CD14-positive monocyte (primary cell): ENCODE data around the gene NPAS3. TPM values are rescaled to one million over a fixed set of nuclear protein-coding genes. Genes with fewer than 3 reads are reported as not detected.

Source experiments
- DNase-seq, 3 donors: peaks; one replicate each; pipeline ENCODE4 v3.0.0-alpha.2; 2011 to 2022
- H2AFZ ChIP-seq: 2 replicates; pipeline ENCODE4 v1.6.0; 2012; ENCODE audit warnings: mild to moderate bottlenecking, low read depth, low read length, inconsistent platforms; ENCODE audit not compliant: insufficient read depth, poor library complexity, severe bottlenecking
- H3K27ac ChIP-seq, 2 donors: 1 replicate in 1 of 2; 2 replicates in 1 of 2; pipeline ENCODE4 v1.5.1; 2012 to 2013; ENCODE audit warnings: low read length in 2 of 2, control low read depth in 1 of 2, inconsistent platforms in 1 of 2, low read depth in 1 of 2, mild to moderate bottlenecking in 1 of 2
- H3K27me3 ChIP-seq, 2 donors: one replicate each; pipeline versions ENCODE4 v1.6.0 to v1.6.1; 2011 to 2013; ENCODE audit warnings: low read length in 2 of 2; ENCODE audit not compliant: control insufficient read depth in 2 of 2, insufficient read depth in 2 of 2
- H3K36me3 ChIP-seq, 2 donors: replicated peaks in 1 of 2; 1 replicate in 1 of 2; 2 replicates in 1 of 2; pipeline versions ENCODE4 v1.5.1 to v1.6.1; 2012 to 2013; ENCODE audit warnings: low read length in 2 of 2, control low read depth in 1 of 2, inconsistent platforms in 1 of 2, mild to moderate bottlenecking in 1 of 2; ENCODE audit not compliant: insufficient read depth in 2 of 2, control insufficient read depth in 1 of 2
- H3K4me1 ChIP-seq, 2 donors: 1 replicate in 1 of 2; 2 replicates in 1 of 2; pipeline versions ENCODE4 v1.5.1 to v1.6.1; 2012 to 2013; ENCODE audit warnings: low read length in 2 of 2, control low read depth in 1 of 2, inconsistent platforms in 1 of 2, mild to moderate bottlenecking in 1 of 2, moderate library complexity in 1 of 2; ENCODE audit not compliant: insufficient read depth in 2 of 2, control insufficient read depth in 1 of 2
- H3K4me2 ChIP-seq: replicated peaks from 2 replicates; pipeline ENCODE3; 2012; ENCODE audit warnings: low read length, moderate library complexity, mild to moderate bottlenecking; ENCODE audit not compliant: poor library complexity, severe bottlenecking; ENCODE audit errors: extremely low read depth
- H3K4me3 ChIP-seq, 3 experiments: fragments of 200-600 bp in 1 of 3; sonication (generic) in 1 of 3; replicated peaks in 1 of 3; 1 replicate in 2 of 3; 2 replicates in 1 of 3; pipeline ENCODE4 v1.5.1; 2011 to 2013; ENCODE audit warnings: low read length in 3 of 3, mild to moderate bottlenecking in 3 of 3, control low read depth in 2 of 3, low read depth in 2 of 3, inconsistent platforms in 1 of 3, moderate library complexity in 1 of 3
- H3K79me2 ChIP-seq: 2 replicates; pipeline ENCODE4 v1.6.0; 2012; ENCODE audit warnings: mild to moderate bottlenecking, control low read depth, inconsistent platforms, low read length, moderate library complexity; ENCODE audit not compliant: insufficient read depth
- H3K9ac ChIP-seq: 2 replicates; pipeline ENCODE4 v1.6.0; 2017; ENCODE audit warnings: low read length, mild to moderate bottlenecking; ENCODE audit not compliant: insufficient read depth, poor library complexity, severe bottlenecking
- H3K9me3 ChIP-seq, 2 donors: replicated peaks in 1 of 2; 1 replicate in 1 of 2; 2 replicates in 1 of 2; pipeline versions ENCODE4 v1.5.1 to v1.6.1; 2012 to 2013; ENCODE audit warnings: low read length in 2 of 2, control low read depth in 1 of 2; ENCODE audit not compliant: control insufficient read depth in 1 of 2, insufficient read depth in 1 of 2
- H4K20me1 ChIP-seq: 2 replicates; pipeline ENCODE4 v1.6.0; 2012; ENCODE audit warnings: mild to moderate bottlenecking, low read length, control low read depth, moderate library complexity; ENCODE audit not compliant: insufficient read depth
- H3K27ac Mint-ChIP-seq, 7 donors: one replicate each; pipeline ENCODE4 v1.8.0; 2020; ENCODE audit warnings: mild to moderate bottlenecking in 7 of 7, mixed read lengths in 7 of 7, moderate library complexity in 6 of 7, inconsistent platforms in 2 of 7
- H3K27me3 Mint-ChIP-seq, 3 donors: one replicate each; pipeline ENCODE4 v1.8.0; 2021 to 2022; ENCODE audit warnings: low read depth in 3 of 3, mild to moderate bottlenecking in 3 of 3, mixed read lengths in 3 of 3, moderate library complexity in 3 of 3, inconsistent platforms in 1 of 3
- H3K36me3 Mint-ChIP-seq, 2 donors: one replicate each; pipeline ENCODE4 v1.8.0; 2020; ENCODE audit warnings: mixed read lengths in 2 of 2, inconsistent platforms in 1 of 2, mild to moderate bottlenecking in 1 of 2
- H3K4me1 Mint-ChIP-seq: one replicate; pipeline ENCODE4 v1.8.0; 2020; ENCODE audit warnings: mild to moderate bottlenecking, mixed read lengths
- H3K4me3 Mint-ChIP-seq, 2 donors: one replicate each; pipeline ENCODE4 v1.8.0; 2020; ENCODE audit warnings: mild to moderate bottlenecking in 2 of 2, mixed read lengths in 2 of 2, moderate library complexity in 1 of 2
- H3K9me3 Mint-ChIP-seq, 7 donors: one replicate each; pipeline ENCODE4 v1.8.0; 2020 to 2022; ENCODE audit warnings: mixed read lengths in 7 of 7, mild to moderate bottlenecking in 6 of 7, moderate library complexity in 6 of 7, inconsistent platforms in 2 of 7
- WGBS: methylation state at CpG from one replicate; pipeline ENCODE4 v1.1.5; 2013; ENCODE audit warnings: missing lambda C conversion rate; ENCODE audit not compliant: insufficient coverage; 5-methylcytosine and 5-hydroxymethylcytosine counted together
- intact Hi-C, 2 donors: fragments of 100-400 bp; cut with micrococcal nuclease; formaldehyde crosslinking; loops; one replicate each; pipeline versions ENCODE4 v1.15.0 to v1.15.1; 2023
- polyA plus RNA-seq, 3 donors: library from polyadenylated mRNA; depleted of rRNA in 1 of 3; unstranded in 2 of 3; stranded (reverse) in 1 of 3; fragments of 300-500 nt in 2 of 3; fragments of >200 nt in 1 of 3; fragmentation: Illumina TruSeq in 2 of 3; gene quantifications; 1 replicate in 2 of 3; 2 replicates in 1 of 3; pipeline ENCODE4 v1.2.3, GENCODE V29; 2012 to 2021
- TF ChIP-seq, protein P1 (sequence below): fragments of 200-600 bp; IDR thresholded peaks from one replicate; pipeline ENCODE4 v1.8.0; 2022; ENCODE audit warnings: antibody characterized with exemption, mild to moderate bottlenecking

NPAS3 gene
- polyA plus RNA-seq, 3 donors = not detected

DNA sequence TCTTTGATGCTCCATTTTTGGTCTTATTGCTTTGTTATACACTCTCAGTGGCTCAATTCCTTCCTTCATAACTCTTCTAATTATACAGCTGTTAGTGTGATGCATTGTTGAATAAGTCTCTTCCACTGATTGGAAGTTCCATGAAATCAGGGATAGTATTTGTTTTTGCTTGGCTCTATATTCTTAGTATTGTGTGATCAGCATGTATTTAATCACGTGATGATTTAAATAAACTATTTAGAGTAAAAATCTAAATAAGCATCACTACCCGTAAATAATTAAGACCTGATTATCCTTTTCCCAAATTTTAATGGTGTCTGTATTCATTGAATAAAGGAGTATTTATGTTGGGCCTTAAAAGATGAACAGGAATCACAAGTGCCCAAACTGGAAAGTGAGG, 355.7 kb downstream of the NPAS3 start:
- Histone ChIP-seq H2AFZ (no peak overlapping the region), H3K36me3 (no peaks in the 10 kb centered on the region), H3K79me2 (no peaks in the 10 kb centered on the region), H3K4me3 (no peak overlapping the region), H3K4me1 (no peaks in the 10 kb centered on the region), H3K9me3 (no peaks in the 10 kb centered on the region), H3K4me2 (no peak overlapping the region), H3K27ac (no peak overlapping the region), H4K20me1 (no peaks in the 10 kb centered on the region), H3K9ac (no peak overlapping the region), H3K27me3 (no peaks in the 10 kb centered on the region)
- intact Hi-C loops = no loop called here
- H3K27ac Mint-ChIP-seq = no peak overlapping the region
- no peak for DNase-seq
- TF ChIP-seq, protein P1, sequence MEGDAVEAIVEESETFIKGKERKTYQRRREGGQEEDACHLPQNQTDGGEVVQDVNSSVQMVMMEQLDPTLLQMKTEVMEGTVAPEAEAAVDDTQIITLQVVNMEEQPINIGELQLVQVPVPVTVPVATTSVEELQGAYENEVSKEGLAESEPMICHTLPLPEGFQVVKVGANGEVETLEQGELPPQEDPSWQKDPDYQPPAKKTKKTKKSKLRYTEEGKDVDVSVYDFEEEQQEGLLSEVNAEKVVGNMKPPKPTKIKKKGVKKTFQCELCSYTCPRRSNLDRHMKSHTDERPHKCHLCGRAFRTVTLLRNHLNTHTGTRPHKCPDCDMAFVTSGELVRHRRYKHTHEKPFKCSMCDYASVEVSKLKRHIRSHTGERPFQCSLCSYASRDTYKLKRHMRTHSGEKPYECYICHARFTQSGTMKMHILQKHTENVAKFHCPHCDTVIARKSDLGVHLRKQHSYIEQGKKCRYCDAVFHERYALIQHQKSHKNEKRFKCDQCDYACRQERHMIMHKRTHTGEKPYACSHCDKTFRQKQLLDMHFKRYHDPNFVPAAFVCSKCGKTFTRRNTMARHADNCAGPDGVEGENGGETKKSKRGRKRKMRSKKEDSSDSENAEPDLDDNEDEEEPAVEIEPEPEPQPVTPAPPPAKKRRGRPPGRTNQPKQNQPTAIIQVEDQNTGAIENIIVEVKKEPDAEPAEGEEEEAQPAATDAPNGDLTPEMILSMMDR = no peak
- H3K4me1 Mint-ChIP-seq = no peaks in the 10 kb centered on the region
- peaks cover 0 to 5% (median under 1%) of the 10 kb centered on the region in 7 donors for H3K9me3 Mint-ChIP-seq
- no peaks in the 10 kb centered on the region for H3K36me3 Mint-ChIP-seq
- H3K27me3 Mint-ChIP-seq = no peaks in the 10 kb centered on the region
- no CpG with 5 or more reads among the region's 2 CpGs for WGBS
- H3K4me3 Mint-ChIP-seq = no peak overlapping the region

DNA sequence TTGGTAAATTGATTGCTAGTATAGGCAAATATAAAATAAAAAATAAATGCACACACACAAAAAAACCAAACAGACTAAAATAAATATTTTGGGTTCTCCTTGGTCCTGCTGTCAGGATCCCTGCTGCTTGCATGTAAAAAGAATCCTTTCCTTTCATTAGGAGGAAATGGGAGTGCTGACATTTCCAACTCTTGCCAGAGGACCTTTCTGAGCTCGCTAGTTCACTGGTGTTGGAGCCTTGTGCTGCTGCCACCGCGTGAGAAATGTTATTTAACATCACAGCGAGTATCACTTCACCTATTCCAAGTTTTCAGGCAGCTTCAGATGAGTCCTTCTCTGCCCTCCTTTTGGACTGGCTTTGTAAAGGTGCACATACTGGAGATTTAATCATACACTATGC, 358.9 kb downstream of the NPAS3 start:
- Mint-ChIP-seq H3K36me3 (no peaks in the 10 kb centered on the region), H3K4me1 (no peaks in the 10 kb centered on the region), H3K27ac (no peak overlapping the region), H3K4me3 (no peak overlapping the region), H3K27me3 (no peaks in the 10 kb centered on the region), H3K9me3 (peaks cover 0 to 6% (median 0%) of the 10 kb centered on the region in 7 donors)
- no peaks in the 10 kb centered on the region for H3K79me2 ChIP-seq
- intact Hi-C loops = no loop called here
- no peaks in the 10 kb centered on the region for H3K9me3 ChIP-seq
- TF ChIP-seq, protein P1 = no peak
- no peaks in the 10 kb centered on the region for H3K4me1 ChIP-seq
- H3K27ac ChIP-seq = no peak overlapping the region
- no peaks in the 10 kb centered on the region for H3K36me3 ChIP-seq
- no peak overlapping the region for H3K4me3 ChIP-seq
- H2AFZ ChIP-seq = no peak overlapping the region
- H3K27me3 ChIP-seq = no peaks in the 10 kb centered on the region
- no peak overlapping the region for H3K9ac ChIP-seq
- no peak for DNase-seq
- H4K20me1 ChIP-seq = no peaks in the 10 kb centered on the region
- no peak overlapping the region for H3K4me2 ChIP-seq
- WGBS = 81% methylated on average over 4 of the region's 4 CpGs
